NCI-H2081 treated with DMSO at 0.1 percent for 48 hours (cell line): ENCODE data around the gene DBNL.
A peak's percentile ranks its signal among the peaks of the same experiment; 100 is the strongest.

Experiments
- DNase-seq: peaks from one replicate; lab custom pipeline; 2025; lab: John Stamatoyannopoulos, UW

DBNL gene

DNA sequence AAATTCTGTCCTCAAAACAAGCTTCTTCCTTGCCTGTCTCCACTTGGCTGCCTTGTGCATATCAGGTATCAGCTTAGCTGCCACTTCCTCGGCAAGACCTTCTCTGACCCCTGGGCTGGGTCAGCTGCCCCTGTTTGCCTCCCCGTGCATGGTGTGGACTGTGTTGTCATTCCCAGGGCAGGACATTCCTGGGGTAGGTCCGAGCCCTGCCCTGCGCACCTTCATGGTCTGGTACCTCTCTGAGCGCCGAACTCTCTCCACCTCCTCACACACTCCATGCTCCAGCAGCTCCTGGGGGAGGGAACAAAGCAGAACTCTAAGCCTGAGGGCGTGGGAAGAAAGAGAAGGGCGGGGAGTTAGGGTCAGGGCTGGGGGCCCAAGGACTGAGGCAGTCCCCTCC, 34.0 kb downstream of the DBNL start:
- no peak for DNase-seq

DNA sequence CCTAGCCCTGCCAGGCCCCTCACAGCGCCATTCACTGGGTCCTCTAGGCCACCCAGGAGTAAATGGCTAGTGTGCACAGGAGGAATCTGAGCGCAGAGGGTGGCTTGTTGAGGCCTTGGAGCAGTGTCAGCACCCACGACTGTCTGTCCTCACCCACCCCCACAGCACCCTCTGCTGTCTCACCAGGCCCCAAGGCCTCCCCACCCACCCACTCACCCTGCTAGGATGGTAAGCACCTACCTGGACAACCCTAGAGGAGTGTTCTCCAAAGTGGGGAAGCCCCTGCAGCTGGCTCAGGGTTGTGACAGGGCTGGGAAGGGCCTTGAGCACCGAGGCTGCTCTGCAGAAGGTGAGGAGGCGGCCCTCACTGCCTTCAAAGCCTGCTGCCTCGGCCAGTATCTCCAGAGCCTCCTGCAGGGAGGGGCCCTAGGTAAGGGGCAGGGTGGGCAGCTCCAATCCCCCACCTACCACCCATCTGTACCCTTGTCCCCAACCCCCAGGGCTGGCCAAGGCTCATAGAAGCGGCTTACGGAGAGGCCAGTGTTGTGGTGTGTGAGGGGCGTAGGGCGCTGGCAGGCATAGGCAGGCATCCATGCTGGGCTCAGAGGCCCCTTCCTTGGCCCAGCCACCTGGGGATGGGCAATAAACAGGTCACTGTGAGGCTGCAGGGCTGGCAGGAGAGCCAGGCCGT, 35.0 kb downstream of the DBNL start:
- DNase-seq = no peak

DNA sequence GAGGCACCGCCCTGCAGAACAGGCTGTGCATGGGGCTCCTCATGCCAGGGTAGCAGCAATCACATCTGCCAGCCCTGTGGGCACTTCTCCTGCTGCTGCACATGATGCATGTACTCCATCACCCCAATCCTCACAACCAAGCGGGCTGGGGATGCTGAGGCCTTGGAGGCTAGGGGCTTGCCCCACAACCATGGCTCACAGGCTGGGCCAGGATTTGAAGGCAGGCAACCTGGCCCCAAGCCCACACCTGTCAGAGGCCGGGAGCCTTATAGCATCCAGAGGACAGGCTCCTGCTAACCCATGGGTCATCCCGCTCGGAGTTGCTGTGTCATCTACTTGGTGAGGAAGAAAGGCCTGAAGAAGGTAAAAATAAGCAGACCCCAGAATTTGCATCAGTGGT, 35.6 kb downstream of the DBNL start:
- no peak for DNase-seq

DNA sequence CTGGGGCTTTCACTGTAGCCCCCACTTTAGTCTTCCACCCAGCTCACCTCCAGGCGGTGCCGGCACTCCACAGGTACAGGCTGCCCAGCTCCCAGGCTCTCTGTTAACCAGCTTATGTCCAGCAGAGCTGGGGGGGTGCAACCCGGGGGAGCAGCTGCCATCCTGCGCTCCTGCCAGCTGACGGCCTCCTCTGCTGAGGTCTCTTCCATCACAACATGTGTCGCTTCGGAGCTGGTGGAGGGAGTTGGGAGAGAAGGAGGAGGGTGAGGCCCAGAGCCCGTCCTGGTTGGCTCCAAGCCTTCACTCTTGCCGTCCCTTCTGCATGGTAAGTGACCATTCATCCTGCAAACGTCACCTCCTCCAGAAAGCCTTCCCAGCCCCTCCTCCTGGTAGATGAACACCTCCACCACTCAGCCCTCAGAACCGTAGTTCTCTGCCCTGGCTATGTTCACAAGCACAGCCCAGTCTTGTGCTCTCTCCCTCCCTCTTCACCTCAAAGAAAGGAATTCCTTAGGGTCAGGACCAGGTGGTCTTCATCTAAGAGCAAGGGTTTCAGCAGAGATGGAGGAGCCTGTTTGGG, 36.3 kb downstream of the DBNL start:
- no peak for DNase-seq

DNA sequence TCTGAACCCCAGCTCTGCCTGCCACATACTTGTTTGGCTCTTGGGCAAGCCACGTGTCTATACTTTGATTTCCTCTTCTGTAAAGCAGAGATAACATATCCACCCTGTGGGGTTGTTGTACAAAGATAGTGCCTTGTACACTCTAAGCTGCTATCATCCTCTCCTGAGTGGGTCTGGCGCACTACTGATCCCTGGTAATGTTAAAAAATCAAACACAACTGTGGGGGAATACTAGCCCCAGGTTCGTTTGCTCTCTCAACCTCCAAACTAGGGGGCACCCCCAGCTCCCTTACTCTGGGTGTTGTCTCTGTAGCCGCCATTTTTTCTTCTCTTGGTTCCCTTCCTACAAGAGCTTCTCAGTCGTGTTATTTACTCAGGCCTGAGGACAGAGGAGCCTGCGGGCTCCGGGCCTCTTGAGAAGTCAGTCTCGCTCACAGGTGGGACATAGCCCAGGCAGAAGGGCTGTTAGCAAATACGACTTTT, 36.8 kb downstream of the DBNL start:
- DNase-seq = no peak

DNA sequence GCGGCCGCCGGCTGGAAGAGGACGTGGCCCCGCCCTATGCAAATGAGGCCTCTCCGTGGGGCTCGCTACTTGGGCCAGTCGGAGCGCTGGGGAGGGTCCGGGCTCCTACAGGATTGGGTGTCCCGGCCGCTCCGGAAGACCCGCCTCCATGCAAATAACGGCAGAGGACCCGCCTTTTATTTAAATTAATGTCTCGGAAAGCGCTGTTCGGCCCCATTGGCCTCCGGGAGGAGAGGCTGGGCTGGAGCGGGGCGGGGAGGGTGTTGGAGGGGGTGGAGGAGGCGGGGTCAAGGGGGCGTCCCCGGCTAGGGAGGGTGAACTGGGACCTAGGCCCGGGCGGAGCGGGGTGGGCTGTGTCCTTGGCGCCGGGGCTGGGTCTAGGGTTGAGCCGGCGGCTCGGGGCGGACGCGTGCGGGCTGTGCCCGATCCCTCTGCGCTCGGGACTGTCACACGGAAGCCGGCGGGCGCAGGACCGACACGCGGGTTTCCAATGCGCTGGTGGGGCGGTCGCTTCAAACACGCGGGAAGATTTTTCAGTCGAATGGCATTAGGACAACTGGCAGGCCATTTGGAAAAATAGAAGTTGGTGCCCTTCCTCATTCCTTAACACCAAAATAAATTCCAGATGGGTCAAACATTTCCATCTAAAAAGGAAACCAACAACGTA, 38.2 kb downstream of the DBNL start:
- peak; percentile 98 for DNase-seq

DNA sequence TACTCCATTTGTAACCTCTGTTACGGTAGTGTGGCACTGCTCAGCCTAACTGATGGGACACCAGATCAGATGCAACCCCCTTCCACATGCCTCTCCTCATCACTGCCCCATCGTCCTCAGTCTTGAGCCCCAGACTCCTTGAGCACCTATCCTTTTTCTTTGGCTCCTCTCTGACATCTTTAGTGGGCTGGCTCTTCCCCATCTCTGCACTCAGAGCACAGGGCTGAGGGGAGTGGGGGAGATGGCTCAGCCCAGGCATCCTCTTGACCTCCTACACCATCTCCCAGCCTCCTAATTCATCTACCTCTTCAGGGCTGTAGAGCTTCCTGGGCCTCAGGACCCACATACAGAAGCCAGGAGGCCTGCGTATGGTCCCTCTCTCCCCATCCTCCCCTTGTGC, 39.3 kb downstream of the DBNL start:
- no peak for DNase-seq

DNA sequence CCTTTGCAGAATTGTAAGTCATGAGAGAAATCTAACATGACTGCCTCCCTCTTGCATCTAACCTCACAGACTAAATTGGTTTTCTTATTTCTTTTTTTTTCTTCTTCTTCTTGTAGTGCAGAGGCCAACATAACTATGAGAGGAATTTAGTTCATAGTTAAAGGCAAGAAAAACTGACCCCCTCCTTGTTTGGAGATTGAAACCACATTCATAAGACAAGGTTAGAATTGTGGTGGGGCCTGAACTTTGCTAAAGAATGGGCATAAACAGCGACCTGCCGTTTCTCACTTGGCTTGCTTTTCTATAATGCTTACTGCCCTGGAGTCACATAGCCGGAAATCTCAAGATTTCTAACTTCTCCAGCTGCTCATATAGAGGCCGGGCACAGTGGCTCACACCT, 40.2 kb downstream of the DBNL start:
- no peak for DNase-seq

DNA sequence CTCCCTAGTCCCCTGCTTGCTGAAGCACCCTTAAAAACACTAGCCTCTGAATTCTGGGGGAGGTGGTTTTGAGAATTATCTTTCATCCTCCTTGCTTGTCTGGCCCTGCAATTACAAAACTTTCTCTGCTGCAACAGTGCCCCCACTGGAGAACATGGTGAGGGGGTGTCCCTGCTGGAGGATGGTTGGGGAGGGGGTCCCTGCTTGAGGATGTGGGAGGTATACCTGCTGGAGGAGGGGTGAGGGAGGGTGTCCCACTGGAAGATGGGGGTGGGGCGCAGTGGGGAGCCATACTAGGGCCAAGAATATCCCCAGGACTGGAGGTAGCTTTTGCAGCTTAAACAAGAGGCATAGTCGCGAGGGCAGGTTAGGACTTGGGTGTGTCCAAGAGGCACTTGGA, 41.0 kb downstream of the DBNL start:
- no peak for DNase-seq

DNA sequence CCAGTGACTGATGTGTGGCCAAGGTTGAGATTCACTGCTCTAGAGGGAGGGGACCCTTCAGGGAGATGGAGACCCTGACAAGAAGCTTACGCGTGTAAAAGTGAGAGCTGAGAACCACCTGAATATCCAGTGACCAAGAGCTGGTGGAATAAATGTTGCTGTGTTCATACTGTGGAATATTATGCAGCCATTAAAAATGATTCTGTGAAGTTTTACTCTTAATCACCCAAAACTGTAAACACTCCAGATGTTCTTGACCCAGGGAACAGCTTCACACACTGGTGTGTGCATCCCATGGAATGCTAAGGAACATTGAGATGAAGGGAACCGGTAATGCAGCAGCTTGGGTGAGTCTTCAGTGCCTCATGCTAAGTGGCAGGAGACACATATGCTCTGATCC, 42.1 kb downstream of the DBNL start:
- no peak for DNase-seq

DNA sequence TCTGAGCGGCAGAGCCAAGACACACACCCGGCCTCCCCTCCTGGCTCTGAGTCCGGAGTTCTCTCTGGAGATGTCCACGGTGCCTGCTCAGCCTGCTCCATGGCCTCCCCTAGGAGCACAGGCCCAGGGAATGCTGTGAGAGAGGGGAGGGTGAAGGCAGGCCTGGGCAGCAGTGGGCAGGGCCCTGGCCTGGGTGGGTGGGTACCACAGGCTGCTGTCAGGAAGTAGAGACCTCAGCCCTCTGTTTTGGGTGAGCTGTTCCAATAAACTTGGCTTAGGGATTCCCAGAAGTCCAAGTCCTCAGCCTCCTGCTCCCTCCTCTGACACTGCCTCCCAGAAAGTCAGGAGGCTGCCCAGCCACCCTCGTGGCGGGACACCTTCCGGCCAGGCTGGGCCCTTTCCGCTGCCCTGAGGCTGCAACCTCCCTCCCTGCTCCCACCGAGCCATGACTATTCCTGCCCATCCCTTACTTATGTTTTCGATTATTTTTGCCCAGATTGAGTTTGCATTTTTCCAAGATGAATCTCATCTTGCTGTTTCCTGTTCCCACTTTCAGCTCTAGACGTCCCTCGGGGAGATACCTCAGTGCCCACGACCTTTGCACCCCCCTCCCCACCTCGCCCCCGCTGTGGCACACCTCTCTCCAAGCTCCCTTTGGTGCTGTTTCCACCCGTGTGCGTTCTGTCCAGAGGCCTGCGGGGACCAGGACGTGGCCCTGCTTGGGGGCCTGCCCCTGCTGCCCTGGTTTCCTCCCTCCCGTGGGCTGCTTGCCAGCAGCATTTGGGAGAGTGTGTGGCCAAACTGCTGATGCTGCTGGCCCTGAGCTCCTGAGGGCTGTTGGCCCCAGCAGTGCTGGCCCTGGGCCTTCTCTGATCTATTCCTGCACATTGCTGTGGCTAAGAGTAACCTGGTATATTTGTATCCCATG, 43.7 kb downstream of the DBNL start:
- no peak for DNase-seq

DNA sequence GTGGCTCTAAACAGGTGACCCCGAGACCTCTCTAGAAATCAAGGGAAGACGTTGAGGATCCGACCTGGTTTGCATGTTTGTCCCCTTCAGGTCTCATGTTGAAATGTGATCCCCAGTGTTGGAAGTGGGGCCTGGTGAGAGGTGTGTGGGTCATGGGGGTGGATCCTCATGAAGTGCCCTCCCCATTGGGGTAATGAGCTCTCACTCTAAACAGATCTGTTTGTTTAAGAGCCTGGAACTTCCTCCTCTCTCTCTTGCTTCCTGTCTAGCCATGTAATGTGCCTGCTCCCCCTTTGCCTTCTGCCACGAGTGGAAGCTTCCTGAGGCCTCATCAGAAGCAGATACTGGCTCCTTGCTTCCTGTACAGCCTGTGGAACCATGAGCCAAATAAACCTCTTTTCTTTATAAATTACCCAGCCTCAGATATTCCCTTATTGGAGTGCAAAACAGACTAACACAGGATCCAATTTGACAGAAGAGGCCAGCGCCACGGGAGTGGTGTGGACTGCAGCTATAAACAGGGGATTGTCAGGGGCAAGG, 48.7 kb downstream of the DBNL start:
- DNase-seq = no peak

DNA sequence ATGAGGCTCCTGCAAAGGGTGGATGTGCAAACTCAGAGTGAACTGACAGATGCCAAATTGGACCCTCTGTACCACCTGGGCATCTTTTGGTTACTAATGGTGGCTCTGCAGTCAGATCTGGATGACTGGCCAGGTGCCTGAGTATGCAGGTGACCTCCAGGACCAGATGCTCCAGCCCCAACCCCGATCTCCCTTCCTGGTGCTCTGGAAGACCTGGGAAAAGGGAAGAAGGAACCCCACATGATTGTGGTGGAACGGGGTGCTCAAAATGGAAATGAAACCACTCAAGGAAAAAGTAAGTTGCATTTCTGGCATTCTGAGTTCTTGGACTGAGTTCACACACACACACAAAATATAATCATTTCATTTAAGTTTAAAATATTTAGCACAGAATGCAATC, 49.9 kb downstream of the DBNL start:
- DNase-seq = no peak

DNA sequence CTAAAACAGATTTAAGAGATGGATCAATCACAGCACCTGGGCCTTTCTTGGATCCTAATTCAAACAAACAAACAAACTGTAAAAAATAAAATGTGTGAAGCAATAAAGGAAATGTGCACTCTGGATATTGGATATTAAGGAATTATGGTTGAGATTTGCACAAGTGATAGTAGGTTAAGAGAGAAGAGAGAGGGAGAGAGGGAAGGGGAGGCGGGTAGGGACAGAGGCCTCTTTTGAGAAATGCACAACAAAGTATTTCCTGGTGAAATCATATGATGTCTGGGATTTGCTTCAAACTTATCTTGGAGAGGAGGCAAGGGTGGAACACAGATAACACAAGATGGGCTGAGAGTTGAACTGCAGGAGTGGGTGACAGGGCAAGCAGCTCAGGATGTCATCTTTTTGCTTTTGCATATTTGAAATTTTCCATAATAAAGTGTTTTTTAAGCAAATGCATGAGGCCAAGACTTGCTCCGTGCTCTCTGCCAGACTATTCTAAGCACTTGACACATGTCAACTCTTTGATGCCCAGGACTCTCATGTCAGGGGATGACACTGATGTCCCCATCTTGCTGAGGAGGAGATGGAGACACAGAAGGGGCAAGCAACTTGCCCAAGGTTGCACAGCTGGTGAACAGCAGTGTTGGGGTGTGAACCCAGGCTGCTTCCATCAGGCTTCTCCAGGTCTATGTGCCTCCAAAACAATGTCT, 50.5 kb downstream of the DBNL start:
- DNase-seq = no peak

DNA sequence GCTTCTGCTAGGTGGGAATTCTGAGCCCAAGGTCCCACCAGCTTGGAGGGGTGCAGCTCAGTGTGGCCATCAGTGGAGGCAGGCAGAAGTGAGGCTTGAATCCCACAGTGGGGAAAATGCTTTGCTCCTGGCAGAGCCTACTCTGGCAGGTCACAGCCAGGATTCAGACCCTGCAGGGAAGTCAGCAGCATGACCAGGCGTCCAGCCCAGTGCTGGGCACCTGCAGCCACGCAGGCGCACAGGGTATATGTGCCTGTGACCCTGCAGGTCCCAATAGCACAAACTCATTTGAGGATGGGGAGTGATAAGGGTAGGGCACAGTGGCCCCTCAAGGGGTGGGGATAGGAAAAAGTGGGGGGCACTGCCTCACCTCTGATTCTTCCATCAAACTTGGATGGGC, 51.3 kb downstream of the DBNL start:
- DNase-seq = no peak

DNA sequence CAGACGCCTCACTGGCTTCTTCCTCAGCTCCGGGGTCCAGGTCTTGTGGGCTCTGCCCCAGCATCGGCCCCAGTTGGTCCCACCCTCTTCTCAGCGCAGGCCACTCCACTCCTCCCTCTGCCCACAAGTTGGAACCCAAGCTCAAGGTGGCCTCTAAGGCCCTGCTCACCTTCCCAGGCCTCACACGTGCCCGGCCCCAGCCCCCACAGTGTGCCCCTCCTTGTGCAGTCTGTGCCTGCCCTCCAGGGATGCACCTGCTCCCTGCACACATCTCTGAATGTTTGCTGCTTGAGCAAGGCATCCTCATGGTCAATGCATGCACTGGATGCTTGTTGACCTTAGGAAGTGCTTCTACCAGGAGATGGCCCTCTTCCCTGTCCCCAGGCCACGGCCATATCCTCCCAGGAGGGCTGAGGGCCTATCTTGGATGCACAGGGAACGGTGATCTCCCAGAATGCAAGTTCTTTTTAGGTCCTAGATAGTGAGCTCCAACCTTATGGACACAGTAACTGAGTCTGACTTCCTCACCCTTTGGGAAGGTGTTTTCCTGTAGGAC, 51.9 kb downstream of the DBNL start:
- DNase-seq = no peak

DNA sequence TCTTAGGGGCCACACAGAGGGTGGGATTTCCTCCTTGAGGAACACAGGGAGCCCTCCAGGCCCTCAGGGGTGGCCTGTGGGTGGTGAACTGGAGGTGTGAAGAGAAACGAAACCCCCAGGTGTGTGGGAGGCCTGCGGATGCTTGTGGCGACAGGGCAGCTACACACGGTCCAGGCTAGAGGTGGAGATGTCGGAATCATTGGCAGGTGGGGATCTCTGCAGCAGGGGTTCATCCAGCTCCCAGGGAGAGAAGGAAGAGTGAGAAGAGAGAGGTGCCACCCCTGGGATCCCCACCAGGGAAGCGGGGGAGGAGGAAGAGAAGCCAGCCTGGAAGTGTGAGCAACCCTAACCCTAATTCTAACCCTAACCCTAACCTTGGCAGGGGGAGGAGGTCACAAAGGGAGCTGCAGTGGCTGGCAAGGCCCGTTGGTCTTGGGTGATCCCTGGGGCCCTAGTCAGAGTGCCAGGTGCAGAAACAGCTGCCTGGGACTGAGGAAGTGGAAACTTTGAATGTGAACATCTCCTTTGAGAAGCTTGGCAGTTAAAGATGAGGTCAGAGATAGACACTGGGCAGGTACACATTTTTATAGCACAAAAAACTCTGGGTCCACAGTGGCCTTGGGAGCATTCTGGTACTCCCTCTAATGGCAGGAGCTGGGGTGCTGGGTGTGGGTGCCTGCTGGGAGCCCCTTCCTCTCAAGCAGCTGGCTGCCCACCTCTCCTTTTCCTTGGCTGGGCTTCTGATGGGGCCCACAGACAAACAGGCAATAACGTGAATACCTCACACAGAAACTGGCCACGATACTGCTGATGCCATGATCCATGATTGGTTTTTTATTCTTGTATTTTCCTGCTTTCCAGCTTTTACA, 52.8 kb downstream of the DBNL start:
- no peak for DNase-seq

DNA sequence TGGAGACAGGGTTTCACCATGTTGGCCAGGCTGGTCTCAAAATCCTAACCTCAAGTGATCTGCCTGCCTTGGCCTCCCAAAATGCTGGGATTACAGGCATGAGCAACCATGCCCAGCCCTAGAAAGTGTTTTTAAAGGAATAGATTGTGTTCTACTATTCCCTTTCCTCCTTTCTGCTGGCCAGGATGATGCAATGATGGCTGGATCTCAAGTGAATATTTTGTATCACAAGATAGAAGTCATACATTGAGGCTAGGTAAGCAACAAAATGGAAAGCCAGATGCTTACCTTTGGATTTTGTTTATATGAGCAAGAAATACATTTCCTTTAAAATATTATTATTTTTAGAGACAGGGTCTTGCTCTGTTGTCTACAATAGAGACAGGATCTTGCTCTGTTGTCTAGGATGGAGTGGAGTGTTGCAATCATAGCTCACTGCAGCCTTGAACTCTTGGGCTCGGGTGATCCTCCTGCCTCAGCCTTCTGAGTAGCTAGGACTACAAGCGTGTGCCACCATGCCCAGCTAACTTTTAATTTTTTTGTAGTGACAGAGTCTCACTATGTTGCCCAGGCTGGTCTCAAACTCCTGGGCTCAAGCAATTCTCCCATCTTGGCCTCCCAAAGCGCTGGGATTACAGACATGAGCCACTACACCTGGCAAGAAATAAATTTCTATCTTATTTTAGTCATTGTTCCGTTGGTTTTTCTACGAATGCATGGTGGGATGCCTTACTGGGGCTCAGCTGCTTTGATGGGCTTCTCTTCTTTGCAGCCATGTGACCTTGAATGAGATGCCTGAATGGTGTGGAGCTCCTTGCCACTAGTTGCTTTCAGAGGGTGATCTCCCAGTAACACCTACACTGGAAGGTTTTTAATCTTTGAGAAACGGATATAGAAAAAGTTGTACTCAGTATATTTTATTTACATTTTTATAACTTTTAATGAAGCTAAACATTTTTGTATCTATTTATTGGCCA, 53.9 kb downstream of the DBNL start:
- no peak for DNase-seq

DNA sequence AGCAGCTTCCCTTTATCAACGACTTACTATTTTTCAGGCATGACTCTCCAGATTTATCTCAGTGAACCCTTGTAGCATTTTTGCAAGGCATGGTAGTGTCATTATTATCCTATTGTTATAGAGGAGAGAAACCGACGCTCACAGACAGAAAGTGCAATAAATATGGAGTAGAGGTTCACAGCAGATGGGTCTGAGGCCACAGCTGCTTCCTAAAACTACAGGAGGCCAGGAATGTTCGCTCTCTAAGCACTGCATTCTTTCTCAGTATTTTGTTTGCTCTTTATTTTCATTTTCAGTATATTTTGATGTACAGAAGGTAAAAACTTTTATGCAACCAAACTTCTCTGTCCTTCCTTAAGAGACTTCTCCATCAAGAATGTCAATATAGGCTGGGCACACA, 55.2 kb downstream of the DBNL start:
- no peak for DNase-seq
